Left kidney (tissue), 2 donors: Measurements from ENCODE around the gene RAC2. TPM values are rescaled to one million over a fixed set of nuclear protein-coding genes. Genes with fewer than 3 reads are reported as not detected.

Experiments used
- DNase-seq: peaks from one replicate; pipeline ENCODE4 v3.0.0-alpha.2; 2013
- polyA plus RNA-seq: library from polyadenylated mRNA; unstranded; fragments of 120-200 nt; gene quantifications from one replicate; pipeline ENCODE4 v1.2.1, GENCODE V29; 2013; ENCODE audit not compliant: insufficient read length

Gene RAC2
- polyA plus RNA-seq, 1 donor, result 5.1 TPM

- DNase-seq, result no peak
Observed at GRCh38 chr22:37221424-37222333, 22.4 kb downstream of the RAC2 start.

- no peak for DNase-seq
Observed at GRCh38 chr22:37220543-37220981, 23.5 kb downstream of the RAC2 start.

GRCh38 chr22:37219533-37219932 lies 24.5 kb downstream of the RAC2 start:
- no peak for DNase-seq

GRCh38 chr22:37218771-37219411 lies 25.2 kb downstream of the RAC2 start:
- no peak for DNase-seq

- no peak for DNase-seq
Observed at GRCh38 chr22:37218399-37218770, 25.7 kb downstream of the RAC2 start.

- no peak for DNase-seq
Observed at GRCh38 chr22:37215890-37216289, 28.2 kb downstream of the RAC2 start.

GRCh38 chr22:37214731-37215030 lies 29.4 kb downstream of the RAC2 start:
- DNase-seq, result no peak

- DNase-seq, result no peak
Observed at GRCh38 chr22:37213941-37214730, 29.9 kb downstream of the RAC2 start.

- no peak for DNase-seq
Observed at GRCh38 chr22:37213218-37213855, 30.7 kb downstream of the RAC2 start.

GRCh38 chr22:37212174-37212906 lies 31.7 kb downstream of the RAC2 start, which contains the start of gene SSTR3:
Gene SSTR3 (minus strand): TSS chr22:37212477. CDS start chr22:37207803, 4,674 bp downstream.
- no peak for DNase-seq

- no peak for DNase-seq
Observed at GRCh38 chr22:37211866-37212173, 32.2 kb downstream of the RAC2 start.

GRCh38 chr22:37211075-37211865 lies 32.8 kb downstream of the RAC2 start:
- DNase-seq, result no peak

GRCh38 chr22:37210041-37210803 lies 33.8 kb downstream of the RAC2 start:
- DNase-seq, result no peak

GRCh38 chr22:37209140-37209845 lies 34.8 kb downstream of the RAC2 start:
- no peak for DNase-seq

- DNase-seq, result no peak
Observed at GRCh38 chr22:37208401-37209139, 35.5 kb downstream of the RAC2 start.

- no peak for DNase-seq
Observed at GRCh38 chr22:37207981-37208380, 36.1 kb downstream of the RAC2 start.

GRCh38 chr22:37206841-37207821 lies 36.9 kb downstream of the RAC2 start:
- DNase-seq, result no peak
